SH-SY5Y (cell line): Measurements from ENCODE around the gene MSH6.

Experiments
- GATA2 ChIP-seq: IDR thresholded peaks from 2 replicates; pipeline ENCODE4 v1.6.1; 2011; ENCODE audit warnings: mild to moderate bottlenecking, low read depth, low read length
- GATA3 ChIP-seq: IDR thresholded peaks from 2 replicates; pipeline ENCODE4 v1.6.1; 2011; ENCODE audit warnings: low read depth, mild to moderate bottlenecking, low read length, moderate library complexity

Gene MSH6

GRCh38 chr2:47774567-47774966, 8.4 kb upstream of the MSH6 start:
- TF ChIP-seq GATA2 (no peak), GATA3 (no peak)

DNA sequence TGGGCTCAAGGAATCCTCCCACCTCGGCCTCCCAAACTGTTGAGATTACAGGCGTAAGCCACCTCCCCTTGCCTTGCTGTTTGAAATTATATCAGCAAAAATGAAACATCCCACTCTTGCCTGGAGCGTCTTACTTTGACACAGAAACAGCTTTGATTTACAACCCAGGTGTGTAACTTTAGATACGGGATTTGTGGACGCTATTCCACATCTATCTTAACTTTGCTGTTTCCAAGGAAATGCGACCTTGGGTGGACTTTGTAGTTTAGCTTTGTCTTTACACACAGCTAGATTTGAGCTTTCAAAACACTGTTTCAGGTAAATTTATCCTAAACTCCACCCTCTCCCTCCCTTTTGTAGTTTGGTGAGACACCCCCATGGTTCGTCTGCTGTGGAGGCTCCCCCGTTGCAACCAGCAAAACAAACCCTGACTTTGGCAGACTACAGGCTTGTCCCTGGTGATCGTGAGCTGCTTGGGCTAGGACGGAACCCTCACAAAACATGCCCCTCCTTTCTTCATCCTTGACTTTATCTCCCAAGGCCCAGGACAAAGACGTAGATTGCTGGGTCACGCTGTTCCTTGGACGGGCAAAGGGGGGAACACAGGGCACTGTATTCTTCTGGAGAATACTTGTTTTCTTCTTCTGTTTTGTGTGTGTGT, 5.5 kb upstream of the MSH6 start:
- TF ChIP-seq GATA2 (no peak), GATA3 (no peak)

GRCh38 chr2:47778698-47779425, 4.1 kb upstream of the MSH6 start:
- TF ChIP-seq GATA3 (no peak), GATA2 (no peak)

GRCh38 chr2:47779426-47779790, 3.5 kb upstream of the MSH6 start:
- TF ChIP-seq GATA3 (no peak), GATA2 (no peak)

- TF ChIP-seq GATA2 = no peak
- no peak for TF ChIP-seq GATA3
Observed at GRCh38 chr2:47782381-47782670, 619 bp upstream of the MSH6 start.

GRCh38 chr2:47783486-47784351, 774 bp downstream of the MSH6 start:
- TF ChIP-seq GATA3 (no peak), GATA2 (0 out of 2 replicates have a peak, but pooled peaks have one; percentile 4)

GRCh38 chr2:47784352-47784851, 1.5 kb downstream of the MSH6 start:
- no peak for TF ChIP-seq GATA2
- no peak for TF ChIP-seq GATA3

- TF ChIP-seq GATA3 (no peak), GATA2 (no peak)
Observed at GRCh38 chr2:47785986-47786385, 3.0 kb downstream of the MSH6 start.

GRCh38 chr2:47796090-47796697, 13.2 kb downstream of the MSH6 start:
- TF ChIP-seq GATA3 (no peak), GATA2 (no peak)

DNA sequence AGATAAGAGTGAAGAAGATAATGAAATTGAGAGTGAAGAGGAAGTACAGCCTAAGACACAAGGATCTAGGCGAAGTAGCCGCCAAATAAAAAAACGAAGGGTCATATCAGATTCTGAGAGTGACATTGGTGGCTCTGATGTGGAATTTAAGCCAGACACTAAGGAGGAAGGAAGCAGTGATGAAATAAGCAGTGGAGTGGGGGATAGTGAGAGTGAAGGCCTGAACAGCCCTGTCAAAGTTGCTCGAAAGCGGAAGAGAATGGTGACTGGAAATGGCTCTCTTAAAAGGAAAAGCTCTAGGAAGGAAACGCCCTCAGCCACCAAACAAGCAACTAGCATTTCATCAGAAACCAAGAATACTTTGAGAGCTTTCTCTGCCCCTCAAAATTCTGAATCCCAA, 15.7 kb downstream of the MSH6 start:
- no peak for TF ChIP-seq GATA3
- TF ChIP-seq GATA2 = no peak

GRCh38 chr2:47799031-47799609, 16.2 kb downstream of the MSH6 start:
- TF ChIP-seq GATA2 = no peak
- no peak for TF ChIP-seq GATA3

DNA sequence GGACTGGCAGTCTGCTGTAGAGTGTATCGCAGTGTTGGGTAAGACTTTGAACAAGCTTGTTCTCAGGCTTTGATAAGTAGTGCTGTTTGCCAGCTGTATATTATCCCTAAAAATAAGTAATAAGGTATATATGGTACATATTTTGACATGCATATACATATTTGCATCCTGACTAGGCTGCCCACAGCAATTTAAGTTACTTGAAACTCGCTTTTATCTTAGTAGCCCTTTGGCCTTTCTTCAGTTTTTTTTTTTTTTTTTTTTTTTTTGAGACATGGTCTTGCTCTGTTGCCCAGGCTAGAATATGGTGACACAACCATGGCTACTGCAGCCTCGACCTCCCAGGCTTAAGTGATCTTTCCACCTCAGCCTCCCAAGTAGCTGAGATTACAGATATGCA, 18.2 kb downstream of the MSH6 start:
- no peak for TF ChIP-seq GATA3
- no peak for TF ChIP-seq GATA2

- TF ChIP-seq GATA3 = no peak
- no peak for TF ChIP-seq GATA2
Observed at GRCh38 chr2:47803363-47803762, 20.4 kb downstream of the MSH6 start.

DNA sequence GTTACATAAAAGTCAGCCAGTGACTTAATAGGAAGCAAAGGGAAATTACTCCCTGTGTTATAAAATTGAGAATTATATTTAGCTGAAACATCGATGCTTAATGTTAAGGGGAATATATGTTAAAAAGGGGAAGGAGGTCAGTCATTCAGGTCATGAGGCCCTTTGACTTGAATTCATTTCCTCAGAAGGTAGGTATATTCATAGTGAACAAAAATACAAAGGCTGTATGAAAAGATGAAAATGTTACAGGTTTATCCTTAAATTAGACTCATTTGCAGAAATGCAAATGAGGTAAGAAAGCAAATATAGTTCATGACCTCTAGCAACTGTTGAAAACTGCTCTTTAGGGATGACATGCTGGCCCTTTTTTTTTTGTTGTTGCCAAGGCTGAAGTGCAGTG, 20.8 kb downstream of the MSH6 start:
- TF ChIP-seq GATA3 = no peak
- no peak for TF ChIP-seq GATA2
